Chondrocyte (in vitro differentiated cells): ENCODE results near the gene TSC22D4. TPM values are rescaled to one million over a fixed set of nuclear protein-coding genes. Genes with fewer than 3 reads are reported as not detected.
"Not testable (repeated sequence)": the region's sequence is repeated elsewhere in the genome, so short reads cannot be mapped to it uniquely, and the experiment has no call there.

Experiments used
- DNase-seq: peaks from one replicate; pipeline ENCODE4 v3.0.0; 2021; ENCODE audit warnings: mixed read lengths, low spot score
- H3K27ac Mint-ChIP-seq: one replicate; pipeline ENCODE4 v1.8.0; 2021; ENCODE audit warnings: mild to moderate bottlenecking, moderate library complexity, mixed read lengths; ENCODE audit not compliant: unreplicated experiment
- H3K27me3 Mint-ChIP-seq: 2 replicates; pipeline ENCODE4 v1.8.0; 2021; ENCODE audit warnings: low read depth, mixed read lengths
- H3K36me3 Mint-ChIP-seq: 2 replicates; pipeline ENCODE4 v1.8.0; 2021; ENCODE audit warnings: low read depth, mixed read lengths
- H3K4me1 Mint-ChIP-seq: 2 replicates; pipeline ENCODE4 v1.8.0; 2021; ENCODE audit warnings: low read depth, mild to moderate bottlenecking, mixed read lengths
- H3K4me3 Mint-ChIP-seq: one replicate; pipeline ENCODE4 v1.8.0; 2021; ENCODE audit warnings: mild to moderate bottlenecking, moderate library complexity, mixed read lengths; ENCODE audit not compliant: unreplicated experiment
- H3K9me3 Mint-ChIP-seq: 2 replicates; pipeline ENCODE4 v1.8.0; 2021; ENCODE audit warnings: low read depth, mixed read lengths
- CTCF ChIP-seq: fragments of 200-600 bp; sonication (generic); IDR thresholded peaks from 2 replicates; pipeline ENCODE4 v1.5.0; 2021; ENCODE audit warnings: antibody characterized with exemption, mild to moderate bottlenecking, moderate library complexity
- total RNA-seq: library from RNA; stranded (reverse); gene quantifications from 3 replicates; pipeline ENCODE4 v1.2.1, GENCODE V29; 2021

The TSC22D4 gene
- total RNA-seq, 1 donor from 2014 or later: 33.0 TPM

DNA sequence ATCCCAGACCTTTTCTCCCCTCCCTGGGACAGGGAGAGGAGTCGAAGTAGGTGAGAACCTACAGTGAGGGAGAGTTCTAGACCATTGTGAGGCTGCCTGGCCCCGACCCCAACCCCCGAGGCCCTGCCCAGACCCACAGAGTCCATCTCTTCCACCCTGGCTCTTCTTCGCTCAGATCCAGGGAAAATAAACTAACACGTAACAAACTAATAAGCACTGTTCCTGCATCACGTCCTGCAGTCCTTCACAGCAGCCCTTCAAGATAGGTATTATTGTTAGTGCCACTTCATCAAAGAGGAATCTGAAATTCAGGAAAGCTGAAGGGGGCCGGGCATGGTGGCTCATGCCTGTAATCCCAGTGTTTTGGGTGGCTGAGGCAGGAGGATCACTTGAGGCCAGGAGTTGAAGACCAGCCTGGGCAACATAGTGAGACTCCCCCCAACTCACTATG lies 14.8 kb downstream of the TSC22D4 start, which contains the start of gene SPACDR:
Gene SPACDR, minus strand, starts transcription at position 51 of the 451 bp plus-strand sequence. CDS start 235 bp downstream, outside the sequence.
- no peak within 1 kb of the TSS for H3K27ac Mint-ChIP-seq
- TF ChIP-seq CTCF: no peak
- H3K9me3 Mint-ChIP-seq: no peaks in the 10 kb centered on the region
- no peak for DNase-seq
- H3K27me3 Mint-ChIP-seq: no peaks in the 10 kb centered on the region
- no peak within 1 kb of the TSS for H3K4me3 Mint-ChIP-seq
- no peaks in the 10 kb centered on the region for H3K36me3 Mint-ChIP-seq
- peaks cover 11% of the 10 kb centered on the region for H3K4me1 Mint-ChIP-seq

- no peaks in the 10 kb centered on the region for H3K36me3 Mint-ChIP-seq
- no peaks in the 10 kb centered on the region for H3K4me1 Mint-ChIP-seq
- TF ChIP-seq CTCF: no peak
- no peak for DNase-seq
- H3K27me3 Mint-ChIP-seq: no peaks in the 10 kb centered on the region
- H3K9me3 Mint-ChIP-seq: no peaks in the 10 kb centered on the region
- H3K4me3 Mint-ChIP-seq: no peak overlapping the region
- no peak overlapping the region for H3K27ac Mint-ChIP-seq
Observed at GRCh38 chr7:100457033-100457432, 22.0 kb downstream of the TSC22D4 start.

DNA sequence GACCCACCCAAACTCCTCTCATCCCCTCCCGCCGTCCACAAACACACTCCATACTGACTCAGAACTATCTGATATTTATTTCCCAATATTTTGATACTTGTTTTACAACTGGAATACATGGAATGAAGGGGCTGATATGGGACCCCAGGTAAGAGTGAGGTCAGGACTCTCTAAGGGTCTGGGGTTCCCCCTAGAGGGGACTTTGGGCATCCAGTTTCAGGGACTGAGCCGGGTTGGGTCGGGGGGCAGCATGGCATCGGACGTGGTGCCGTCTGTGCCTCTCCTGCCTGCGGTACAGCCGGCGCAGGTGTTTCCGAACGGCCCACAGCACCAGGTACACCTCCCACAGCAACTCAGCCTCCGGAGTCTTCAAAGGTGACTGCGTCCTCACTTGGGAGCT lies 22.5 kb downstream of the TSC22D4 start:
- no peaks in the 10 kb centered on the region for H3K36me3 Mint-ChIP-seq
- H3K4me3 Mint-ChIP-seq: no peak overlapping the region
- no peak overlapping the region for H3K27ac Mint-ChIP-seq
- DNase-seq: no peak
- H3K4me1 Mint-ChIP-seq: no peaks in the 10 kb centered on the region
- no peak for TF ChIP-seq CTCF
- no peaks in the 10 kb centered on the region for H3K27me3 Mint-ChIP-seq
- H3K9me3 Mint-ChIP-seq: no peaks in the 10 kb centered on the region

GRCh38 chr7:100455206-100455605 lies 23.8 kb downstream of the TSC22D4 start:
- no peaks in the 10 kb centered on the region for H3K36me3 Mint-ChIP-seq
- no peak overlapping the region for H3K4me3 Mint-ChIP-seq
- H3K27ac Mint-ChIP-seq: no peak overlapping the region
- no peaks in the 10 kb centered on the region for H3K9me3 Mint-ChIP-seq
- TF ChIP-seq CTCF: no peak
- H3K4me1 Mint-ChIP-seq: peaks cover 4% of the 10 kb centered on the region
- no peaks in the 10 kb centered on the region for H3K27me3 Mint-ChIP-seq
- DNase-seq: no peak

- not testable (repeated sequence) for H3K4me3 Mint-ChIP-seq, H3K9me3 Mint-ChIP-seq, DNase-seq, H3K27ac Mint-ChIP-seq, H3K27me3 Mint-ChIP-seq, H3K36me3 Mint-ChIP-seq, H3K4me1 Mint-ChIP-seq
Observed at GRCh38 chr7:100453854-100454253, 25.2 kb downstream of the TSC22D4 start.

- Mint-ChIP-seq H3K27me3 (no peaks in the 10 kb centered on the region), H3K27ac (no peak overlapping the region), H3K4me3 (no peak overlapping the region), H3K9me3 (no peaks in the 10 kb centered on the region), H3K36me3 (no peaks in the 10 kb centered on the region), H3K4me1 (peaks cover 4% of the 10 kb centered on the region)
- TF ChIP-seq CTCF: no peak
- DNase-seq: no peak
Observed at GRCh38 chr7:100452513-100452912, 26.5 kb downstream of the TSC22D4 start.
